Type B pancreatic cell (in vitro differentiated cells): ENCODE results near the gene RAB13. TPM values are rescaled to one million over a fixed set of nuclear protein-coding genes. Genes with fewer than 3 reads are reported as not detected.

ENCODE experiments used
- DNase-seq: peaks from one replicate; pipeline ENCODE4 v3.0.0; 2021; ENCODE audit warnings: mixed read lengths; ENCODE audit not compliant: unreplicated experiment; ENCODE audit errors: extremely low spot score
- H3K27ac Mint-ChIP-seq: 2 replicates; pipeline ENCODE4 v1.8.0; 2021; ENCODE audit warnings: mild to moderate bottlenecking, mixed read lengths
- H3K27me3 Mint-ChIP-seq: 2 replicates; pipeline ENCODE4 v1.8.0; 2021; ENCODE audit warnings: mixed read lengths
- H3K36me3 Mint-ChIP-seq: 2 replicates; pipeline ENCODE4 v1.8.0; 2021; ENCODE audit warnings: mixed read lengths
- H3K4me1 Mint-ChIP-seq: one replicate; pipeline ENCODE4 v1.8.0; 2021; ENCODE audit warnings: mixed read lengths; ENCODE audit not compliant: unreplicated experiment
- H3K4me3 Mint-ChIP-seq: 2 replicates; pipeline ENCODE4 v1.8.0; 2021; ENCODE audit warnings: mild to moderate bottlenecking, mixed read lengths
- H3K9me3 Mint-ChIP-seq: 2 replicates; pipeline ENCODE4 v1.8.0; 2021; ENCODE audit warnings: mixed read lengths
- total RNA-seq: library from RNA; stranded (reverse); gene quantifications from 2 replicates; pipeline ENCODE4 v1.2.1, GENCODE V29; 2021; ENCODE audit warnings: low replicate concordance
- TF ChIP-seq, protein P1 (sequence below): fragments of 200-600 bp; sonication (generic); conservative IDR thresholded peaks from 2 replicates; pipeline ENCODE4 v1.5.0; 2021; ENCODE audit warnings: antibody characterized with exemption, mild to moderate bottlenecking

Gene RAB13
- total RNA-seq, 1 donor from 2014 or later = 90.1 TPM

DNA sequence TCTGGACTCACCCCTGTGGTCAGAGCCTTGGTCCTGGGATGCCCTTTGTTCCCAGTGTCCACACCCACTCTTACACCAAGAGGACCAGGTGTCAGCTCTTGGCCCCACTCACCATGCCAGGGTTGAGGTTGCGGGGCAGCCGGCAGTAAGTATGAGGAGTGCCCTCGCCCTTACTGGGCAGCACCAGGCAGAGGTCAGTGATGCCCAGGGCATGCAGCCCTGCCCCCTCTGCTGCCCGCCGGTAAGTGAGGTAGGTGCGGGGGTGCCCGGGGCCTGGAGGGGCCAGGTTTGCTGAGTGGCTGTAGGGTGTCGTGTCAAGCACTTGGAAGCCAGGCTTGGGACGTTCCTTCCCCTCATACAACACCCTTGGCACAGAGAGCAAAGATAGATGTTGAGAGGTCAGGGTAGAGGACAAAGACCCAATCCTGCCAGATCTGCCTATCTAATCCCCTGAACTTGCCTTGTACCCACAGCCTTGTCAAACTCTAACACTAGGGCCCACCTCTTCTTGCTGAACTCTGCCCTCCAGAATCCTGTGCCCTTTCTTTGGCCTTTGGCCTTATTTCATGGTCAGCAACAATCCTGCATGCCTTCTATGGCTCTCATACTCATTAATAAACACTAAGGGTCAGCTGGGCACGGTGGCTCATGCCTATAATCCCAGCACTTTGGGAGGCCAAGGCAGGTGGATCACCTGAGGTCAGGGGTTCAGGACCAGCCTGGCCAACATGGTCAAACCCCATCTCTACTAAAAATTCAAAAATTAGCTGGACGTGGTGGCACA, 43.2 kb downstream of the RAB13 start:
- no peak for DNase-seq
- H3K4me1 Mint-ChIP-seq = peaks cover 7% of the 10 kb centered on the region
- no peaks in the 10 kb centered on the region for H3K27me3 Mint-ChIP-seq
- no peak overlapping the region for H3K27ac Mint-ChIP-seq
- H3K4me3 Mint-ChIP-seq = no peak overlapping the region
- TF ChIP-seq, protein P1, sequence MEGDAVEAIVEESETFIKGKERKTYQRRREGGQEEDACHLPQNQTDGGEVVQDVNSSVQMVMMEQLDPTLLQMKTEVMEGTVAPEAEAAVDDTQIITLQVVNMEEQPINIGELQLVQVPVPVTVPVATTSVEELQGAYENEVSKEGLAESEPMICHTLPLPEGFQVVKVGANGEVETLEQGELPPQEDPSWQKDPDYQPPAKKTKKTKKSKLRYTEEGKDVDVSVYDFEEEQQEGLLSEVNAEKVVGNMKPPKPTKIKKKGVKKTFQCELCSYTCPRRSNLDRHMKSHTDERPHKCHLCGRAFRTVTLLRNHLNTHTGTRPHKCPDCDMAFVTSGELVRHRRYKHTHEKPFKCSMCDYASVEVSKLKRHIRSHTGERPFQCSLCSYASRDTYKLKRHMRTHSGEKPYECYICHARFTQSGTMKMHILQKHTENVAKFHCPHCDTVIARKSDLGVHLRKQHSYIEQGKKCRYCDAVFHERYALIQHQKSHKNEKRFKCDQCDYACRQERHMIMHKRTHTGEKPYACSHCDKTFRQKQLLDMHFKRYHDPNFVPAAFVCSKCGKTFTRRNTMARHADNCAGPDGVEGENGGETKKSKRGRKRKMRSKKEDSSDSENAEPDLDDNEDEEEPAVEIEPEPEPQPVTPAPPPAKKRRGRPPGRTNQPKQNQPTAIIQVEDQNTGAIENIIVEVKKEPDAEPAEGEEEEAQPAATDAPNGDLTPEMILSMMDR = no peak
- no peaks in the 10 kb centered on the region for H3K9me3 Mint-ChIP-seq
- no peaks in the 10 kb centered on the region for H3K36me3 Mint-ChIP-seq

DNA sequence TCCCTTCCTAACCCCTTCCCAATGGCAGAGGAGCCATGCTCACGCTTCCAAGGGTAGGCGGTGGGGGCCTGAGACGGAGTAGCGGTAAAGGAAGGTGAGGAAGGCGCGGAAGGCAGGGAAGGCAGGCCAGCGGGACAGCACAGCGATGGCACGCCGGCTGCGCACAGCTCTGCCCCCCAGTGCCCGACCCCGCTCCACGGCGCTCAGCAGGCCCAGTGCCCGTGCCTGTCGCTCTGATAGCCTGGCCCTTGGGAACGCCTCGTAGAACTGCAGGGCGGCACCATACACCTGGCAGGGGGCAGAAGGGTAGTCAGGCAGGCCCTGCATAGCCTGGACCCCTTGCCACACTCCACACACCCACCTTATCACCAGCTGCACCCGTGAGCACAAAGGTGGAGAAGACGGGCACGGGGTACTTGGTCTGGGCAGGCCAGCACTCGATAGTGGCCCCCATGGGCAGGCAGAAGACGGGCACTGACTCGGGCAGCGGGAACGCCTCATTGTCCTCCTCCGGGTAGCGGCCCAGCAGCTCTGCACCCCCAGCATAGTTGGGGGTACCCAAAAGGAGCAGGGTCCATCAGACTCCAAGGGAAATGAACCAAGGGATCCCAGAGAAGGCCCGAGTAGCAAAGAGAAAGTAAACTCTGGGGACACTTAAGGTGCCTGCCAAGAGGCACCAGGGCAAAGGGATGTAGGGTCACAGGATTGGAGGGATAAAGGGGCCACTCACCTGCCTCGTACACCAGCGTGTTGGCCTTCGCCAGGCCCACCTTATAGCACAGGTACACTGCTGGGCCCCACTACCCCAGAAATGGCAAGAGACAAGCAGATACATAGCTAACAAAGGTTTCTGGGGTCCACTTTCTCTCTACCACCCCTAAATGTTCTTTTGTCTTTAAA, 44.1 kb downstream of the RAB13 start:
- Mint-ChIP-seq H3K9me3 (no peaks in the 10 kb centered on the region), H3K27me3 (no peaks in the 10 kb centered on the region), H3K27ac (no peak overlapping the region), H3K4me3 (no peak overlapping the region), H3K4me1 (peaks cover 7% of the 10 kb centered on the region), H3K36me3 (no peaks in the 10 kb centered on the region)
- DNase-seq = no peak
- TF ChIP-seq, protein P1 = no peak

DNA sequence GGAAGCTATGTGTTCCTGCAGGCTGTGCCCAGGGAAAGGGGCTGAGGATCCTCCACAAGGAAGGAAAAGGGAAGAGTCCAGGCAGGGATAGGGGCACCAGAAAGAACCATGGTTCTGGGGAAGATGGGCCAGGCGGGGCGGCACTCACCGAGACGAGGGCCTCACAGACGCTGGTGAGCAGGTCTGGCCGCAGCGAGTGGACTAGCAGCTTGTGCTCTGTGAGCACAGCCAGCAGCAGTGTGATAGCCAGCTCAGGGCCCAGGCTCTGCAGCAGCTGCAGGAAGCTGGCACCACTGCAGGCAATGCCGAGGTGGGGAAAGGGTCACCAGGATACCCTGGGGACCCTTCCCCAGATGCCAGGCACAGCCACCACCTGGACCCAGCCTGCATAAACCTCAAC, 45.4 kb downstream of the RAB13 start:
- H3K9me3 Mint-ChIP-seq = no peaks in the 10 kb centered on the region
- TF ChIP-seq, protein P1 = no peak
- H3K36me3 Mint-ChIP-seq = no peaks in the 10 kb centered on the region
- DNase-seq = no peak
- no peak overlapping the region for H3K4me3 Mint-ChIP-seq
- H3K4me1 Mint-ChIP-seq = peaks cover 7% of the 10 kb centered on the region
- H3K27ac Mint-ChIP-seq = no peak overlapping the region
- no peaks in the 10 kb centered on the region for H3K27me3 Mint-ChIP-seq

DNA sequence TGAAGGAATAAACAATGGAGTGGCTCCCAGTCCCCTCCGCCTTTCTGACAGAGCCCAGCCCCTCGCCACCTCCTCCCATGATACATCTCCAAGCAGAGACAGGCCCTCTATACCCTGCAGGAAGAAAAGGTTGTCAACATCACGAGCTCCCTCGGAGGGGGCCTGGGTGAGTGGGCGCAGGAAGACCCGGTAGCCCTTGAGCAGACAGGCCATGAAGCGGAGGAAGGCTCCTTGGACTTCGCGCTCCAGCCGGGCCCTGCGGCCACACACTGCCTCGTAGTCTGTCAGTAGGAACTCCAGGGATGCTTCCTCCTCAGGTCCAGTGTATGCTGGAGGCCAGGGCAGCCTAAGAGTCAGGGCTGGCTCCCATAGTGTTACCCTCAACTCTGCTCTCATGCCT, 46.7 kb downstream of the RAB13 start:
- DNase-seq = no peak
- TF ChIP-seq, protein P1 = no peak
- peaks cover 2% of the 10 kb centered on the region for H3K4me1 Mint-ChIP-seq
- no peaks in the 10 kb centered on the region for H3K36me3 Mint-ChIP-seq
- H3K27ac Mint-ChIP-seq = no peak overlapping the region
- H3K9me3 Mint-ChIP-seq = no peaks in the 10 kb centered on the region
- H3K27me3 Mint-ChIP-seq = no peaks in the 10 kb centered on the region
- no peak overlapping the region for H3K4me3 Mint-ChIP-seq

DNA sequence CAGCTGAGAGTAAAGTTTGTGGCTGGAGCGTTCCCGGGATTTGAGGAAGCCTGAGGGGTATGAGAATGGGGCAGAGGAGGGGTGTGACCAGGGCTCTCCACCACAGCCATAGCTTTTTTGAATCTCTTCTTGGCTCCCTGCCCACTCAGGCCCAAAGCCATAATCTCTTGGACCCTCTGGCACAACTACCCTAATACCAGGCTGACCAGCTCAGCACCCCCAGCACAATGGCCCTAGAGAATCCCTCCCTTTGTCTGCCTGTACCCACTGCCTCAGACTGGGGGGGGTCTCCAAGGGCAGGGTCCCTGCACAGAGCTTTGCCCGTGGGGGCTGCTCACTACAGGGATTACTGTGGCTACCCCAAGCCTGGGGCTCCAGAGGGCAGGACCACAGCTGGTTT, 47.1 kb downstream of the RAB13 start:
- Mint-ChIP-seq H3K4me3 (no peak overlapping the region), H3K36me3 (no peaks in the 10 kb centered on the region), H3K27ac (no peak overlapping the region), H3K4me1 (no peaks in the 10 kb centered on the region), H3K9me3 (no peaks in the 10 kb centered on the region), H3K27me3 (no peaks in the 10 kb centered on the region)
- no peak for DNase-seq
- TF ChIP-seq, protein P1 = no peak
